A549 (cell line): ENCODE measurements around the gene NCEH1.

Source experiments
- CBX8 ChIP-seq: fragments of 200-600 bp; sonication (generic); IDR thresholded peaks from 2 replicates; pipeline ENCODE4 v1.6.1; 2016
- CHD2 ChIP-seq: fragments of 150-350 bp; IDR thresholded peaks from 2 replicates; pipeline ENCODE4 v1.6.1; 2014; ENCODE audit warnings: low read length; ENCODE audit not compliant: partially characterized antibody
- EHF ChIP-seq: fragments of 250-450 bp; sonication (Bioruptor Pico); IDR thresholded peaks from 2 replicates; pipeline ENCODE4 v1.5.0; 2020; ENCODE audit warnings: mild to moderate bottlenecking
- EP300 ChIP-seq, 2 experiments: fragments of >200 bp; sonication (Bioruptor Twin); formaldehyde crosslinking; IDR thresholded peaks; 2 replicates in 1 of 2; 3 replicates in 1 of 2; pipeline ENCODE4 v1.6.1; 2016 to 2017
- JUN ChIP-seq, 2 experiments: fragments of >200 bp; sonication (Bioruptor Twin); formaldehyde crosslinking; IDR thresholded peaks; 2 replicates in 1 of 2; 3 replicates in 1 of 2; pipeline ENCODE4 v1.6.1; 2016 to 2017
- MAZ ChIP-seq: fragments of 150-350 bp; IDR thresholded peaks from 2 replicates; pipeline ENCODE4 v1.6.1; 2014; ENCODE audit warnings: antibody characterized with exemption, low read depth, low read length, borderline replicate concordance
- PHF8 ChIP-seq: fragments of 200-600 bp; sonication (generic); IDR thresholded peaks from 2 replicates; pipeline ENCODE4 v1.6.1; 2016; ENCODE audit warnings: low read depth, mild to moderate bottlenecking, antibody characterized with exemption, moderate library complexity, borderline replicate concordance
- POLR2A ChIP-seq: IDR thresholded peaks from 2 replicates; pipeline ENCODE4 v1.6.1; 2012; ENCODE audit warnings: mild to moderate bottlenecking, low read length
- TF ChIP-seq, protein P1 (sequence below): fragments of >200 bp; sonication (Bioruptor Twin); formaldehyde crosslinking; IDR thresholded peaks from 3 replicates; pipeline ENCODE4 v1.5.1; 2016
- TF ChIP-seq, protein P2 (sequence below): IDR thresholded peaks from 2 replicates; pipeline ENCODE4 v1.6.1; 2012
- TF ChIP-seq, protein P3 (sequence below): fragments of 250-450 bp; sonication (Bioruptor Pico); IDR thresholded peaks from 2 replicates; pipeline ENCODE4 v1.5.0; 2021; ENCODE audit warnings: mild to moderate bottlenecking, moderate library complexity, borderline replicate concordance
- TF ChIP-seq, protein P4 (sequence below): fragments of 200-600 bp; sonication (generic); IDR thresholded peaks from 2 replicates; pipeline ENCODE4 v1.6.1; 2016; ENCODE audit warnings: antibody characterized with exemption, mild to moderate bottlenecking, moderate library complexity

DNA sequence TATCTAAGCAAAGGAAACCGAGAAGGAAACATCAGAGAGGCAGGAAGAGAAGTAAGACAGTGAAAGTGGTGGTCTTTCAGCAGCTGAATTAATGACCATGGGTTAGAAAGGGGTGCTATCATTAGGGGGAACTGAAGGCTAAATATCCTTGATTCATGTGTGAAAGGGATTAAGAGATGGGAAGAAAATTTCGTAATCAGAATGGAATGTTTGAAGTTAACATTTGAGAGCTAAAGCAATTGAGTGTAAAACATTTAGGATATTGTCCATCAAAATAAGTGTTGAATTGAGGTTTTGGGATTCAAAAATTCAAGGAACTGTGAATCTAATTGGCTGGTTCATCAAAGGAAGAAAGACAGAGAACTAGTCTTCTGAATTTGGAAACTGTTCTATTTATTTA is 35.6 kb upstream of the NCEH1 start:
- TF ChIP-seq, protein P1, sequence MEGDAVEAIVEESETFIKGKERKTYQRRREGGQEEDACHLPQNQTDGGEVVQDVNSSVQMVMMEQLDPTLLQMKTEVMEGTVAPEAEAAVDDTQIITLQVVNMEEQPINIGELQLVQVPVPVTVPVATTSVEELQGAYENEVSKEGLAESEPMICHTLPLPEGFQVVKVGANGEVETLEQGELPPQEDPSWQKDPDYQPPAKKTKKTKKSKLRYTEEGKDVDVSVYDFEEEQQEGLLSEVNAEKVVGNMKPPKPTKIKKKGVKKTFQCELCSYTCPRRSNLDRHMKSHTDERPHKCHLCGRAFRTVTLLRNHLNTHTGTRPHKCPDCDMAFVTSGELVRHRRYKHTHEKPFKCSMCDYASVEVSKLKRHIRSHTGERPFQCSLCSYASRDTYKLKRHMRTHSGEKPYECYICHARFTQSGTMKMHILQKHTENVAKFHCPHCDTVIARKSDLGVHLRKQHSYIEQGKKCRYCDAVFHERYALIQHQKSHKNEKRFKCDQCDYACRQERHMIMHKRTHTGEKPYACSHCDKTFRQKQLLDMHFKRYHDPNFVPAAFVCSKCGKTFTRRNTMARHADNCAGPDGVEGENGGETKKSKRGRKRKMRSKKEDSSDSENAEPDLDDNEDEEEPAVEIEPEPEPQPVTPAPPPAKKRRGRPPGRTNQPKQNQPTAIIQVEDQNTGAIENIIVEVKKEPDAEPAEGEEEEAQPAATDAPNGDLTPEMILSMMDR = no peak
- TF ChIP-seq EP300 (IDR thresholded peaks at IDR 0.05) (no peak), MAZ (no peak), JUN (IDR thresholded peaks at IDR 0.05) (no peak), PHF8 (no peak), EHF (CRISPR knock-in tag) (no peak), POLR2A (no peak), CBX8 (no peak), CHD2 (no peak)
- TF ChIP-seq, protein P2, sequence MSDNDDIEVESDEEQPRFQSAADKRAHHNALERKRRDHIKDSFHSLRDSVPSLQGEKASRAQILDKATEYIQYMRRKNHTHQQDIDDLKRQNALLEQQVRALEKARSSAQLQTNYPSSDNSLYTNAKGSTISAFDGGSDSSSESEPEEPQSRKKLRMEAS = no peak
- TF ChIP-seq, protein P3, sequence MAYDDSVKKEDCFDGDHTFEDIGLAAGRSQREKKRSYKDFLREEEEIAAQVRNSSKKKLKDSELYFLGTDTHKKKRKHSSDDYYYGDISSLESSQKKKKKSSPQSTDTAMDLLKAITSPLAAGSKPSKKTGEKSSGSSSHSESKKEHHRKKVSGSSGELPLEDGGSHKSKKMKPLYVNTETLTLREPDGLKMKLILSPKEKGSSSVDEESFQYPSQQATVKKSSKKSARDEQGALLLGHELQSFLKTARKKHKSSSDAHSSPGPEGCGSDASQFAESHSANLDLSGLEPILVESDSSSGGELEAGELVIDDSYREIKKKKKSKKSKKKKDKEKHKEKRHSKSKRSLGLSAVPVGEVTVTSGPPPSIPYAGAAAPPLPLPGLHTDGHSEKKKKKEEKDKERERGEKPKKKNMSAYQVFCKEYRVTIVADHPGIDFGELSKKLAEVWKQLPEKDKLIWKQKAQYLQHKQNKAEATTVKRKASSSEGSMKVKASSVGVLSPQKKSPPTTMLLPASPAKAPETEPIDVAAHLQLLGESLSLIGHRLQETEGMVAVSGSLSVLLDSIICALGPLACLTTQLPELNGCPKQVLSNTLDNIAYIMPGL (CRISPR knock-in tag) = no peak
- TF ChIP-seq, protein P4, sequence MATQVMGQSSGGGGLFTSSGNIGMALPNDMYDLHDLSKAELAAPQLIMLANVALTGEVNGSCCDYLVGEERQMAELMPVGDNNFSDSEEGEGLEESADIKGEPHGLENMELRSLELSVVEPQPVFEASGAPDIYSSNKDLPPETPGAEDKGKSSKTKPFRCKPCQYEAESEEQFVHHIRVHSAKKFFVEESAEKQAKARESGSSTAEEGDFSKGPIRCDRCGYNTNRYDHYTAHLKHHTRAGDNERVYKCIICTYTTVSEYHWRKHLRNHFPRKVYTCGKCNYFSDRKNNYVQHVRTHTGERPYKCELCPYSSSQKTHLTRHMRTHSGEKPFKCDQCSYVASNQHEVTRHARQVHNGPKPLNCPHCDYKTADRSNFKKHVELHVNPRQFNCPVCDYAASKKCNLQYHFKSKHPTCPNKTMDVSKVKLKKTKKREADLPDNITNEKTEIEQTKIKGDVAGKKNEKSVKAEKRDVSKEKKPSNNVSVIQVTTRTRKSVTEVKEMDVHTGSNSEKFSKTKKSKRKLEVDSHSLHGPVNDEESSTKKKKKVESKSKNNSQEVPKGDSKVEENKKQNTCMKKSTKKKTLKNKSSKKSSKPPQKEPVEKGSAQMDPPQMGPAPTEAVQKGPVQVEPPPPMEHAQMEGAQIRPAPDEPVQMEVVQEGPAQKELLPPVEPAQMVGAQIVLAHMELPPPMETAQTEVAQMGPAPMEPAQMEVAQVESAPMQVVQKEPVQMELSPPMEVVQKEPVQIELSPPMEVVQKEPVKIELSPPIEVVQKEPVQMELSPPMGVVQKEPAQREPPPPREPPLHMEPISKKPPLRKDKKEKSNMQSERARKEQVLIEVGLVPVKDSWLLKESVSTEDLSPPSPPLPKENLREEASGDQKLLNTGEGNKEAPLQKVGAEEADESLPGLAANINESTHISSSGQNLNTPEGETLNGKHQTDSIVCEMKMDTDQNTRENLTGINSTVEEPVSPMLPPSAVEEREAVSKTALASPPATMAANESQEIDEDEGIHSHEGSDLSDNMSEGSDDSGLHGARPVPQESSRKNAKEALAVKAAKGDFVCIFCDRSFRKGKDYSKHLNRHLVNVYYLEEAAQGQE = no peak
